Measurements from ENCODE around the gene MS4A4E.
"Not testable (repeated sequence)": the region's sequence is repeated elsewhere in the genome, so short reads cannot be mapped to it uniquely, and the experiment has no call there.

The MS4A4E gene

GRCh38 chr11:60221181-60221580 lies 21.8 kb downstream of the MS4A4E start:
- FAIRE-seq: no peak

GRCh38 chr11:60214386-60214785 lies 28.6 kb downstream of the MS4A4E start:
- FAIRE-seq: no peak

- FAIRE-seq: no peak
Observed at GRCh38 chr11:60211206-60211605, 31.7 kb downstream of the MS4A4E start.

GRCh38 chr11:60209977-60210376 lies 33.0 kb downstream of the MS4A4E start:
- FAIRE-seq: no peak

GRCh38 chr11:60208951-60209350 lies 34.0 kb downstream of the MS4A4E start:
- FAIRE-seq: no peak

GRCh38 chr11:60208146-60208895 lies 34.6 kb downstream of the MS4A4E start:
- FAIRE-seq: no peak

- FAIRE-seq: no peak
Observed at GRCh38 chr11:60206616-60207015, 36.3 kb downstream of the MS4A4E start.

- FAIRE-seq: no peak
Observed at GRCh38 chr11:60204922-60205321, 38.0 kb downstream of the MS4A4E start.

- FAIRE-seq: not testable (repeated sequence)
Observed at GRCh38 chr11:60201334-60201733, 41.6 kb downstream of the MS4A4E start.

GRCh38 chr11:60197442-60197841 lies 45.5 kb downstream of the MS4A4E start:
- FAIRE-seq: no peak

- FAIRE-seq: no peak
Observed at GRCh38 chr11:60195923-60196368, 47.0 kb downstream of the MS4A4E start.

GRCh38 chr11:60194511-60194910 lies 48.4 kb downstream of the MS4A4E start:
- no peak for FAIRE-seq

- no peak for FAIRE-seq
Observed at GRCh38 chr11:60193687-60194433, 49.1 kb downstream of the MS4A4E start.

- FAIRE-seq: not testable (repeated sequence)
Observed at GRCh38 chr11:60192564-60192963, 50.4 kb downstream of the MS4A4E start.

GRCh38 chr11:60188481-60188880 lies 54.5 kb downstream of the MS4A4E start:
- not testable (repeated sequence) for FAIRE-seq

GRCh38 chr11:60186128-60186527 lies 56.8 kb downstream of the MS4A4E start:
- FAIRE-seq: not testable (repeated sequence)

GRCh38 chr11:60185512-60185827 lies 57.5 kb downstream of the MS4A4E start:
- FAIRE-seq: not testable (repeated sequence)

GRCh38 chr11:60184824-60185511 lies 58.0 kb downstream of the MS4A4E start:
- no peak for FAIRE-seq

GRCh38 chr11:60183591-60184205 lies 59.2 kb downstream of the MS4A4E start:
- no peak for FAIRE-seq

GRCh38 chr11:60182541-60183330 lies 60.2 kb downstream of the MS4A4E start, which contains the start of gene MS4A6A:
Gene MS4A6A, minus strand, starts transcription at chr11:60183083. Its CDS starts 1,356 bp downstream, at chr11:60181727.
- FAIRE-seq: no peak

- no peak for FAIRE-seq
Observed at GRCh38 chr11:60175860-60176275, 67.1 kb downstream of the MS4A4E start.

GRCh38 chr11:60172011-60172410 lies 70.9 kb downstream of the MS4A4E start:
- FAIRE-seq: no peak
